ES-I3 (cell line): Measurements from ENCODE around the gene VIPR2.
A peak's percentile ranks its signal among the peaks of the same experiment; 100 is the strongest.

Experiments
- H3K36me3 ChIP-seq: 2 replicates; pipeline ENCODE4 v1.6.1; 2013; ENCODE audit warnings: mild to moderate bottlenecking, low read length, control low read depth, moderate library complexity; ENCODE audit not compliant: insufficient read depth
- H3K4me1 ChIP-seq: 2 replicates; pipeline ENCODE4 v1.6.1; 2013; ENCODE audit warnings: mild to moderate bottlenecking, control low read depth, low read length; ENCODE audit not compliant: insufficient read depth
- H3K9ac ChIP-seq: 2 replicates; pipeline ENCODE4 v1.6.1; 2013; ENCODE audit warnings: low read depth, mild to moderate bottlenecking, low read length, moderate library complexity
- H3K9me3 ChIP-seq: 2 replicates; pipeline ENCODE4 v1.6.1; 2013; ENCODE audit warnings: mild to moderate bottlenecking, low read length, moderate library complexity; ENCODE audit not compliant: control insufficient read depth, insufficient read depth

VIPR2 gene

GRCh38 chr7:159149488-159149887, 4.8 kb upstream of the VIPR2 start:
- Histone ChIP-seq H3K9ac (no peak overlapping the region), H3K9me3 (no peaks in the 10 kb centered on the region), H3K4me1 (no peaks in the 10 kb centered on the region), H3K36me3 (no peaks in the 10 kb centered on the region)

GRCh38 chr7:159148430-159149395, 4.0 kb upstream of the VIPR2 start:
- H3K9ac ChIP-seq: no peak overlapping the region
- no peaks in the 10 kb centered on the region for H3K36me3 ChIP-seq
- no peaks in the 10 kb centered on the region for H3K9me3 ChIP-seq
- H3K4me1 ChIP-seq: no peaks in the 10 kb centered on the region

- Histone ChIP-seq H3K9me3 (no peaks in the 10 kb centered on the region), H3K36me3 (no peaks in the 10 kb centered on the region), H3K9ac (no peak overlapping the region), H3K4me1 (no peaks in the 10 kb centered on the region)
These were observed 3.0 kb upstream of the VIPR2 start for GRCh38 chr7:159147687-159148086.

GRCh38 chr7:159147246-159147645, 2.6 kb upstream of the VIPR2 start:
- H3K4me1 ChIP-seq: peaks cover 3% of the 10 kb centered on the region; the same call in 1 of the 2 replicates
- H3K36me3 ChIP-seq: no peaks in the 10 kb centered on the region
- H3K9ac ChIP-seq: no peak overlapping the region
- no peaks in the 10 kb centered on the region for H3K9me3 ChIP-seq

GRCh38 chr7:159146084-159146858, 1.6 kb upstream of the VIPR2 start:
- no peaks in the 10 kb centered on the region for H3K9me3 ChIP-seq
- H3K36me3 ChIP-seq: no peaks in the 10 kb centered on the region
- no peak overlapping the region for H3K9ac ChIP-seq

GRCh38 chr7:159145490-159145855, 806 bp upstream of the VIPR2 start:
- H3K9ac ChIP-seq: peak overlapping the region; percentile 45
- H3K9me3 ChIP-seq: no peaks in the 10 kb centered on the region
- H3K36me3 ChIP-seq: no peaks in the 10 kb centered on the region
- peaks cover 14% of the 10 kb centered on the region for H3K4me1 ChIP-seq

More at GRCh38 chr7:159146084-159146858, 1.6 kb upstream of the VIPR2 start:
- peaks cover 10% of the 10 kb centered on the region for H3K4me1 ChIP-seq

- Histone ChIP-seq H3K4me1 (peaks cover 14% of the 10 kb centered on the region), H3K9me3 (no peaks in the 10 kb centered on the region), H3K36me3 (no peaks in the 10 kb centered on the region), H3K9ac (peak overlapping the region; percentile 61)
These were observed 598 bp downstream of the VIPR2 start for GRCh38 chr7:159143780-159144757.

GRCh38 chr7:159142730-159143129, 1.9 kb downstream of the VIPR2 start:
- Histone ChIP-seq H3K9me3 (no peaks in the 10 kb centered on the region; the same call in 1 of the 2 replicates), H3K9ac (no peak overlapping the region), H3K4me1 (peaks cover 14% of the 10 kb centered on the region), H3K36me3 (no peaks in the 10 kb centered on the region)

GRCh38 chr7:159142199-159142598, 2.5 kb downstream of the VIPR2 start:
- peaks cover 14% of the 10 kb centered on the region for H3K4me1 ChIP-seq
- no peak overlapping the region for H3K9ac ChIP-seq
- no peaks in the 10 kb centered on the region; the same call in 1 of the 2 replicates for H3K9me3 ChIP-seq
- H3K36me3 ChIP-seq: no peaks in the 10 kb centered on the region

- Histone ChIP-seq H3K9ac (no peak overlapping the region), H3K4me1 (peaks cover 14% of the 10 kb centered on the region), H3K36me3 (no peaks in the 10 kb centered on the region), H3K9me3 (no peaks in the 10 kb centered on the region; the same call in 1 of the 2 replicates)
These were observed 3.0 kb downstream of the VIPR2 start for GRCh38 chr7:159141660-159142059.

GRCh38 chr7:159141167-159141566, 3.5 kb downstream of the VIPR2 start:
- Histone ChIP-seq H3K9me3 (no peaks in the 10 kb centered on the region; the same call in 1 of the 2 replicates), H3K9ac (no peak overlapping the region), H3K36me3 (no peaks in the 10 kb centered on the region), H3K4me1 (peaks cover 14% of the 10 kb centered on the region)

- Histone ChIP-seq H3K36me3 (no peaks in the 10 kb centered on the region), H3K4me1 (peaks cover 14% of the 10 kb centered on the region), H3K9ac (no peak overlapping the region), H3K9me3 (no peaks in the 10 kb centered on the region; the same call in 1 of the 2 replicates)
These were observed 4.3 kb downstream of the VIPR2 start for GRCh38 chr7:159140170-159140910.

GRCh38 chr7:159139639-159140038, 5.0 kb downstream of the VIPR2 start:
- Histone ChIP-seq H3K36me3 (no peaks in the 10 kb centered on the region), H3K4me1 (peaks cover 14% of the 10 kb centered on the region), H3K9ac (no peak overlapping the region), H3K9me3 (no peaks in the 10 kb centered on the region; the same call in 1 of the 2 replicates)
